HG02610 (cell line): ENCODE measurements around the gene ERP44.
"Not testable (repeated sequence)": the region's sequence is repeated elsewhere in the genome, so short reads cannot be mapped to it uniquely, and the experiment has no call there.

ENCODE experiments used
- ATAC-seq: cut with Tn5 transposase; IDR thresholded peaks from one replicate; pipeline ENCODE4 v1.9.1; 2021; ENCODE audit warnings: mild to moderate bottlenecking, moderate library complexity; ENCODE audit not compliant: unreplicated experiment

ERP44 gene

GRCh38 chr9:100020121-100020795, 78.5 kb downstream of the ERP44 start:
- ATAC-seq = no peak

- no peak for ATAC-seq
Measured at GRCh38 chr9:100019541-100019940, 79.3 kb downstream of the ERP44 start.

- ATAC-seq = no peak
Measured at GRCh38 chr9:100014846-100015245, 84.0 kb downstream of the ERP44 start.

GRCh38 chr9:100013573-100013972, 85.2 kb downstream of the ERP44 start:
- no peak for ATAC-seq

GRCh38 chr9:100012279-100012678, 86.5 kb downstream of the ERP44 start:
- no peak for ATAC-seq

GRCh38 chr9:100011062-100011681, 87.6 kb downstream of the ERP44 start:
- ATAC-seq = no peak

- no peak for ATAC-seq
Measured at GRCh38 chr9:99999797-100000196, 99.0 kb downstream of the ERP44 start.

- ATAC-seq = no peak
Measured at GRCh38 chr9:99998866-99999265, 99.9 kb downstream of the ERP44 start.

- no peak for ATAC-seq
Measured at GRCh38 chr9:99998266-99998665, 100.5 kb downstream of the ERP44 start.

GRCh38 chr9:99990508-99990907, 108.3 kb downstream of the ERP44 start:
- not testable (repeated sequence) for ATAC-seq

- ATAC-seq = no peak
Measured at GRCh38 chr9:99986642-99987041, 112.2 kb downstream of the ERP44 start.

GRCh38 chr9:99980598-99980997, 118.2 kb downstream of the ERP44 start:
- ATAC-seq = no peak

- no peak for ATAC-seq
Measured at GRCh38 chr9:99978221-99978620, 120.6 kb downstream of the ERP44 start.

GRCh38 chr9:99977033-99977792, 121.6 kb downstream of the ERP44 start:
- ATAC-seq = no peak

GRCh38 chr9:99973455-99973854, 125.3 kb downstream of the ERP44 start:
- no peak for ATAC-seq

GRCh38 chr9:99971410-99971809, 127.4 kb downstream of the ERP44 start:
- no peak for ATAC-seq

GRCh38 chr9:99970481-99970880, 128.3 kb downstream of the ERP44 start:
- no peak for ATAC-seq

- ATAC-seq = no peak
Measured at GRCh38 chr9:99967457-99967856, 131.3 kb downstream of the ERP44 start.

- no peak for ATAC-seq
Measured at GRCh38 chr9:99966716-99967115, 132.1 kb downstream of the ERP44 start.

GRCh38 chr9:99966001-99966400, 132.8 kb downstream of the ERP44 start:
- no peak for ATAC-seq

GRCh38 chr9:99964336-99964735, 134.5 kb downstream of the ERP44 start:
- ATAC-seq = no peak

- no peak for ATAC-seq
Measured at GRCh38 chr9:99962680-99963261, 136.0 kb downstream of the ERP44 start.
